ENCODE measurements around the gene TMEM179. TPM values are rescaled to one million over a fixed set of nuclear protein-coding genes. Genes with fewer than 3 reads are reported as not detected.

TMEM179 gene
- total RNA-seq, 1 donor from 2014 or later: not detected

DNA sequence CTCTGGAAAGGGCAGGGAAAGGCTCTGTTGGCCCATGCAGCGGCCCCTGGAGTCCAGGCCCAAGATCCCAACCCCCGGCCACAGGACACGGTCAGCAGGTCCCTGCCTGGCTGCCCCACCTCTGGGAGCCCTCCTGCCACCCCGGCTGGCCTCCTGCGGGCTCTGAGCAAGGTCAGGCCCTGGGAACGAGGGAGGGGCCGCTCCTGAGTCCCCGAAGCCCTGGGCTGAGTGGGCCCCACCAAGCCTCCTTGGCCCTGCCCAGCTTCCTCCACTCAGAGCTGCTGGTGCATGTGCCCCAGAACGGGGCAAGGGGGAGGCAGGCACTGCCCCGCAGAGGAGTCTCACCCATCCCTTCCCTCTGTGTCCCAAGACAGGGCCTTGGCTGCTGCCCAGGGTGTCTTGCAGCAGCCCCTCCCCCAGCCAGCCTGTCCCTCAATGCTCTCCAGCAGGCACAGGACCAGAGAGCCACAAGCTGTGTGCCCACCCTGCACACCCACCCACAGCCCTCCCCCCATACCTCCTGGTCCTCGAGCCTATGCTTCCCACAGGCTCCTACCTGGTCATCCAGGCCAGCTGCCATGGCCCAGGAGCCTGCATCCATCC lies 32.4 kb downstream of the TMEM179 start:
- DNase-seq: no peak
- Mint-ChIP-seq H3K27me3 (peaks cover 5% of the 10 kb centered on the region), H3K36me3 (ENCODE audit: low read depth) (no peaks in the 10 kb centered on the region), H3K4me3 (no peak overlapping the region), H3K4me1 (no peaks in the 10 kb centered on the region), H3K9me3 (no peaks in the 10 kb centered on the region), H3K27ac (no peak overlapping the region)
- POLR2A ChIA-PET: no interaction called here
- CTCF ChIA-PET: no interaction called here
- ATAC-seq (ENCODE audit: low read depth): no peak
- TF ChIP-seq, protein P1, sequence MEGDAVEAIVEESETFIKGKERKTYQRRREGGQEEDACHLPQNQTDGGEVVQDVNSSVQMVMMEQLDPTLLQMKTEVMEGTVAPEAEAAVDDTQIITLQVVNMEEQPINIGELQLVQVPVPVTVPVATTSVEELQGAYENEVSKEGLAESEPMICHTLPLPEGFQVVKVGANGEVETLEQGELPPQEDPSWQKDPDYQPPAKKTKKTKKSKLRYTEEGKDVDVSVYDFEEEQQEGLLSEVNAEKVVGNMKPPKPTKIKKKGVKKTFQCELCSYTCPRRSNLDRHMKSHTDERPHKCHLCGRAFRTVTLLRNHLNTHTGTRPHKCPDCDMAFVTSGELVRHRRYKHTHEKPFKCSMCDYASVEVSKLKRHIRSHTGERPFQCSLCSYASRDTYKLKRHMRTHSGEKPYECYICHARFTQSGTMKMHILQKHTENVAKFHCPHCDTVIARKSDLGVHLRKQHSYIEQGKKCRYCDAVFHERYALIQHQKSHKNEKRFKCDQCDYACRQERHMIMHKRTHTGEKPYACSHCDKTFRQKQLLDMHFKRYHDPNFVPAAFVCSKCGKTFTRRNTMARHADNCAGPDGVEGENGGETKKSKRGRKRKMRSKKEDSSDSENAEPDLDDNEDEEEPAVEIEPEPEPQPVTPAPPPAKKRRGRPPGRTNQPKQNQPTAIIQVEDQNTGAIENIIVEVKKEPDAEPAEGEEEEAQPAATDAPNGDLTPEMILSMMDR (IDR thresholded peaks at IDR 0.05): no peak
- intact Hi-C loops (cut with micrococcal nuclease): no loop called here

GRCh38 chr14:104571246-104571645 lies 33.3 kb downstream of the TMEM179 start:
- H3K27ac Mint-ChIP-seq: no peak overlapping the region
- no peaks in the 10 kb centered on the region for H3K36me3 Mint-ChIP-seq (ENCODE audit: low read depth)
- ChIA-PET CTCF (no interaction called here), POLR2A (no interaction called here)
- TF ChIP-seq, protein P1 (IDR thresholded peaks at IDR 0.05): no peak
- ATAC-seq (ENCODE audit: low read depth) (no peak), DNase-seq (no peak)
- intact Hi-C loops (cut with micrococcal nuclease): no loop called here
- H3K4me3 Mint-ChIP-seq: no peak overlapping the region
- H3K27me3 Mint-ChIP-seq: peaks cover 9% of the 10 kb centered on the region
- H3K9me3 Mint-ChIP-seq: no peaks in the 10 kb centered on the region
- H3K4me1 Mint-ChIP-seq: no peaks in the 10 kb centered on the region

- CTCF ChIA-PET: no interaction called here
- no peak for ATAC-seq (ENCODE audit: low read depth)
- TF ChIP-seq, protein P1 (IDR thresholded peaks at IDR 0.05): no peak
- Mint-ChIP-seq H3K27me3 (peaks cover 22% of the 10 kb centered on the region), H3K36me3 (ENCODE audit: low read depth) (no peaks in the 10 kb centered on the region), H3K4me1 (no peaks in the 10 kb centered on the region), H3K9me3 (no peaks in the 10 kb centered on the region), H3K27ac (no peak overlapping the region), H3K4me3 (no peak overlapping the region)
- intact Hi-C loops (cut with micrococcal nuclease): no loop called here
- DNase-seq: no peak
- POLR2A ChIA-PET: no interaction called here
Observed at GRCh38 chr14:104569435-104569834, 35.1 kb downstream of the TMEM179 start.

DNA sequence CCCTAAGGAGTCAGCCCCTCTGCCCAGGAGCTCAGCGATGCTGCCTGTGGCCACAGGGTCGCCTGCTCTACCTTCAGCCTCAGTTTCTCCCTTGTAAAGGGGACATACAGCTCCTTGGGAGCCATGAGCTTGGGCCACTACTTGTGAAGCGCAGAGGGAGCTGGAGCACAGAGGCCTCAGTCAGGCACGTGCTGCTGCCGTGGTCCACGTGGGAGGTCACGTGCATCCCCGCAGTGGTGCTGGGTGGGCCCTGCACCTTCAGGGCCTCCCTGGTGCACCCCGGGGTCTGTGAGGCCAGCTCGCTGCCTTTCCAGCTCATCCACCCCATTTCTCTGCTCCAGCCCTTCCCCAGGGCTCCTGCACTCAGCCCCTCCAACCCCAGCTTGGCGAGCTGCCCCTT lies 36.0 kb downstream of the TMEM179 start:
- no peak for DNase-seq
- no peak for ATAC-seq (ENCODE audit: low read depth)
- TF ChIP-seq, protein P1 (IDR thresholded peaks at IDR 0.05): no peak
- peaks cover 4% of the 10 kb centered on the region for H3K4me1 Mint-ChIP-seq
- intact Hi-C loops (cut with micrococcal nuclease): no loop called here
- H3K27ac Mint-ChIP-seq: no peak overlapping the region
- H3K36me3 Mint-ChIP-seq (ENCODE audit: low read depth): no peaks in the 10 kb centered on the region
- H3K4me3 Mint-ChIP-seq: no peak overlapping the region
- ChIA-PET CTCF (no interaction called here), POLR2A (no interaction called here)
- no peaks in the 10 kb centered on the region for H3K9me3 Mint-ChIP-seq
- peaks cover 28% of the 10 kb centered on the region for H3K27me3 Mint-ChIP-seq

- ChIA-PET POLR2A (no interaction called here), CTCF (no interaction called here)
- TF ChIP-seq, protein P1 (IDR thresholded peaks at IDR 0.05): no peak
Observed at GRCh38 chr14:104567957-104568225, 36.7 kb downstream of the TMEM179 start.

More at GRCh38 chr14:104567957-104568225, 36.7 kb downstream of the TMEM179 start:
- ATAC-seq (ENCODE audit: low read depth): no peak
- H3K9me3 Mint-ChIP-seq: no peaks in the 10 kb centered on the region
- peaks cover 5% of the 10 kb centered on the region for H3K4me1 Mint-ChIP-seq
- H3K4me3 Mint-ChIP-seq: no peak overlapping the region
- no peaks in the 10 kb centered on the region for H3K36me3 Mint-ChIP-seq (ENCODE audit: low read depth)
- peaks cover 28% of the 10 kb centered on the region for H3K27me3 Mint-ChIP-seq
- intact Hi-C loops (cut with micrococcal nuclease): no loop called here
- no peak for DNase-seq
- no peak overlapping the region for H3K27ac Mint-ChIP-seq
